Measurements from ENCODE around the gene GPSM3. TPM values are rescaled to one million over a fixed set of nuclear protein-coding genes. Genes with fewer than 3 reads are reported as not detected.

GPSM3 gene
- total and polyA plus RNA-seq, 2 of the 13 experiments (the other 11 are each of a cell fraction or from before 2014, with no cell fraction given) = 0.18 to 6.2 TPM

GRCh38 chr6:32195902-32196681 lies 3.6 kb upstream of the GPSM3 start (continued):
- no peak for TF ChIP-seq ZNF354B (CRISPR knock-in tag; IDR thresholded peaks at IDR 0.05)
- TF ChIP-seq, protein P1, sequence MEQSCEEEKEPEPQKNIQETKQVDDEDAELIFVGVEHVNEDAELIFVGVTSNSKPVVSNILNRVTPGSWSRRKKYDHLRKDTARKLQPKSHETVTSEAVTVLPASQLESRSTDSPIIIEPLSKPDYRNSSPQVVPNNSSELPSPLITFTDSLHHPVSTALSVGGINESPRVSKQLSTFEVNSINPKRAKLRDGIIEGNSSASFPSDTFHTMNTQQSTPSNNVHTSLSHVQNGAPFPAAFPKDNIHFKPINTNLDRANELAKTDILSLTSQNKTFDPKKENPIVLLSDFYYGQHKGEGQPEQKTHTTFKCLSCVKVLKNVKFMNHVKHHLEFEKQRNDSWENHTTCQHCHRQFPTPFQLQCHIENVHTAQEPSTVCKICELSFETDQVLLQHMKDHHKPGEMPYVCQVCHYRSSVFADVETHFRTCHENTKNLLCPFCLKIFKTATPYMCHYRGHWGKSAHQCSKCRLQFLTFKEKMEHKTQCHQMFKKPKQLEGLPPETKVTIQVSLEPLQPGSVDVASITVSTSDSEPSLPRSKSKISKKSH (CRISPR knock-in tag; IDR thresholded peaks at IDR 0.05; ENCODE audit: borderline replicate concordance) = peak; percentile 40; the same call in 1 of the 2 replicates
- TF ChIP-seq SALL1 (CRISPR knock-in tag; IDR thresholded peaks at IDR 0.05) = peak; percentile 86
- TF ChIP-seq, protein P2, sequence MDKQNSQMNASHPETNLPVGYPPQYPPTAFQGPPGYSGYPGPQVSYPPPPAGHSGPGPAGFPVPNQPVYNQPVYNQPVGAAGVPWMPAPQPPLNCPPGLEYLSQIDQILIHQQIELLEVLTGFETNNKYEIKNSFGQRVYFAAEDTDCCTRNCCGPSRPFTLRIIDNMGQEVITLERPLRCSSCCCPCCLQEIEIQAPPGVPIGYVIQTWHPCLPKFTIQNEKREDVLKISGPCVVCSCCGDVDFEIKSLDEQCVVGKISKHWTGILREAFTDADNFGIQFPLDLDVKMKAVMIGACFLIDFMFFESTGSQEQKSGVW (CRISPR knock-in tag; IDR thresholded peaks at IDR 0.05; ENCODE audit: borderline replicate concordance) = no peak
- peak; percentile 95 for TF ChIP-seq ERF (CRISPR knock-in tag; IDR thresholded peaks at IDR 0.05)
- no peak for TF ChIP-seq FOXA1 (IDR thresholded peaks at IDR 0.05)
- TF ChIP-seq FOXA1 (CRISPR knock-in tag; IDR thresholded peaks at IDR 0.05) = no peak
- TF ChIP-seq ZEB1 (IDR thresholded peaks at IDR 0.05; ENCODE audit: insufficient replicate concordance, low read depth) = no peak
- TF ChIP-seq ZC3H4 (CRISPR knock-in tag; IDR thresholded peaks at IDR 0.05; ENCODE audit: borderline replicate concordance) = no peak; the same call in 1 of the 2 replicates
- TF ChIP-seq EP300 (IDR thresholded peaks at IDR 0.05; ENCODE audit: low read depth in 2 of 2, low read length in 2 of 2) = peak; percentile 31 to 54
- peak; percentile 35 for TF ChIP-seq EP300 (CRISPR knock-in tag; IDR thresholded peaks at IDR 0.05; ENCODE audit: borderline replicate concordance)
- TF ChIP-seq, protein P3, sequence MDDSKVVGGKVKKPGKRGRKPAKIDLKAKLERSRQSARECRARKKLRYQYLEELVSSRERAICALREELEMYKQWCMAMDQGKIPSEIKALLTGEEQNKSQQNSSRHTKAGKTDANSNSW (CRISPR knock-in tag; IDR thresholded peaks at IDR 0.05; ENCODE audit: borderline replicate concordance) = no peak; the same call in 1 of the 2 replicates
- TF ChIP-seq ZNF10 (CRISPR knock-in tag; IDR thresholded peaks at IDR 0.05; ENCODE audit: borderline replicate concordance, low read depth) = no peak
- no peak; the same call in none of the 2 replicates for TF ChIP-seq PCBP1 (IDR thresholded peaks at IDR 0.05; ENCODE audit: borderline replicate concordance, low read depth, low read length)
- no peak for TF ChIP-seq MBNL3 (CRISPR knock-in tag; conservative IDR thresholded peaks at IDR 0.05)
- no peak for TF ChIP-seq IKZF1 (IDR thresholded peaks at IDR 0.05)
- peak; percentile 85 for TF ChIP-seq ZNF44 (CRISPR knock-in tag; IDR thresholded peaks at IDR 0.05)
- TF ChIP-seq PRDM15 (CRISPR knock-in tag; IDR thresholded peaks at IDR 0.05) = no peak; the same call in none of the 2 replicates
- 0 out of 2 replicates have a peak, but pooled peaks have one; percentile 91 for TF ChIP-seq NFATC3 (CRISPR knock-in tag; IDR thresholded peaks at IDR 0.05)
- peak; percentile 96 for TF ChIP-seq ZNF335 (CRISPR knock-in tag; IDR thresholded peaks at IDR 0.05)
- peak; percentile 97 for TF ChIP-seq ZFX (CRISPR knock-in tag; IDR thresholded peaks at IDR 0.05; ENCODE audit: low read depth)
- TF ChIP-seq TGIF2 (CRISPR knock-in tag; IDR thresholded peaks at IDR 0.05) = 0 out of 2 replicates have a peak, but pooled peaks have one; percentile 59
- no peak for TF ChIP-seq FOXA3 (CRISPR knock-in tag; IDR thresholded peaks at IDR 0.05)
- TF ChIP-seq ZNF446 (CRISPR knock-in tag; IDR thresholded peaks at IDR 0.05) = peak; percentile 74; the same call in 1 of the 2 replicates
- peak; percentile 82 for TF ChIP-seq ZBTB38 (CRISPR knock-in tag; IDR thresholded peaks at IDR 0.05)
